ELF-1 (cell line): ENCODE data around the gene ANKRD17.
"Not testable (repeated sequence)": the region's sequence is repeated elsewhere in the genome, so short reads cannot be mapped to it uniquely, and the experiment has no call there.

Experiments used
- DNase-seq: peaks from one replicate; pipeline ENCODE4 v3.0.0-alpha.2; 2016; ENCODE audit warnings: low read depth, low spot score

The ANKRD17 gene

DNA sequence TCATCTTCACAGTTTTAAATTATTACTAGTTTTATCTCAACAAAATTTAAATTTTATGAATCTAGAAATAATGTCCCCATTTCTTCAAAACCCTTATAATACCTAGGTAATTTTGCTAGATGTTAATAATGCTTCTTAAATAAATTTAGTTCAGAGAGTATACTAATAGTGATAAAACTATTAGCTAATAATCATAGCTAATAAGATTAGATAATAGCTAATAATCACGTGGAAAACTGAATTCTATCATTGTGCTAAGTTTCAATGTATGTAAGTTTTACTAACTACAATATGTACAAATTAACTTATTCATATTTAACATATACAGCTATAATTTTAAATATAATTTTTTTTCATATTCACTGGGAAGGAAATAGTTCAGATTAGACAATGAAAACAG lies 10.2 kb downstream of the ANKRD17 start:
- no peak for DNase-seq

DNA sequence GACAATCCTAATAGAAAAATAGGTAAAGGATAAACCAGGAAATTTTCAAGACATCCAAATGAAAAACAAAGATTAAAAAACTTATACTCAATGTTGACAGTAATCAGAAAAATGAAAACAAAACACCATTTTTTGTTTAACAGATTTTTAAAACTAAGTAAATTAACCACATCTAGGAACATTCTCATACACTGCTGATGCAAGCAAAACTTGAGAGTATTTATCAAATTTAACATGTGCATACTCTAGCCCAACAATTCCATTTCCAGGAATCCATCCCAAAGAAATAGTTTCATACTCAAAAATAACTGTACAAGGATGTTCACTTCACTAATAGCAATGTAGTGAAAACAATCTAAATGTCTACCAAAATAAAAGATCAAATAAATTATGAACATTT lies 11.5 kb downstream of the ANKRD17 start:
- no peak for DNase-seq

DNA sequence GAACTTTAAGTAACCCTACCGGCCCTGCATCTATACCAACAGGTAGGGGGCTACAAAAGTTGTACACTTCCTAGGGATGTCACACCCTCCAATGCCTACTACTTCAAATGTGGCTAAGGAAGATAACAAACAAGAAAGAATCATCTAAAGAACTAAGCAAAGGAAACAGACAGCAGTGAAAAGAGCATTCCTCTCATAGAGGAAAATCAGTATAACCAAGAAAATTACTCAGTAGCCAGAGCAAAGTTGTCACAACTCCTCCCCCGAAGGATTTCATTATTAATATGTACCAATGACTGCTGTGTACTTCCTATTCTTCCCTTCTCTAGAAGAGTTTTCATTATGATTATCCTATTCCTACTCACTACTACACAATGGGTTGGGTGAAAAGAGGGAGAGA lies 12.6 kb downstream of the ANKRD17 start:
- no peak for DNase-seq

DNA sequence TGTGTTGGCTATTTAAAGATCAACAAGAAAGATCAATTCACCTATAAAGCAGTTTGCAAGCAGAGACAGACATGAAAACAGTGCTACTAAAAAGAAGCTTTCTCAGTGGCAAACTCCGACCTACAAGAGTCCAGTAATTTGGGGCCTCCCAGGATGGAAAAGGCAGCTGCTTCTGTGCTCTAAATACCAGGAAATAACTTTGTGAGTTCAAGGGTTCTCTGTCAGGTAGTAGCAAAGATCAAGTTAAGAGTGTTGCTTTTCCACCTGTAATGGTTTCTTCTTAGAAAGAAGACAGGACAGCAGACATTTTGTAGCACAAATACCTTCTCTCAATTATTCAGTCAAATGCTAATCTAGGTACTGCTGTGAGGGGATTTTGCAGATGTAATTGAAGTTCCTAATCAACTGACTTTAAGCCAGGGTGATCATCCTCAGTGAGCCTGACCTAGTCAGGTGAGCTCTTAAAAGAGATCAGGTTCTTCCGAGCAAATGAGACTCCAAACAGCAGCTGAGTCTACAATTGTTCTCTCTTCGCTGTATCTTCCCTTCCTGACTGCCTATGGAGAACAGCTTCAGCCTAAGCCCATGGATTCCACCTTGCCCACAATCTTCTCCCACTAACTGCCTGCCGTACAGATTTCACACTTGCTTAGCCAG lies 13.5 kb downstream of the ANKRD17 start:
- DNase-seq, result no peak

DNA sequence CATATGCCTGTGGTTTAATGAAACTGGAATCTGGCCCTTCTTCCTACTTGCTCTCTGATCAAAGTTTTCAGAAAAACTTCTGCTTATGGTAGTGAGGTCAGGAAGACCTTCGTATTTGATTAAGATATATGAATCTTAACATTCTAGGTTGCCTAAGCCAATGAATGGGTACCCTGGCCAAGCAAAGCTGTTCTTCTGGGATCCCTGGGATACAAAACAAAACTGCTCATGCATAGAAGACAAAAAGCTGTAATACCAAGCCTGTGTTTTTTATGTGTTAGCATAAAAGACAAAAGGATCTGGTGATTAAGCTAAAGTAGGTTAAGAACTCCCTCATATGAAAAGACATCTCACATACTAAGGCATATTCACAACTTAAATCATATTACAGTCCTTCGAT lies 21.6 kb downstream of the ANKRD17 start:
- DNase-seq, result no peak

DNA sequence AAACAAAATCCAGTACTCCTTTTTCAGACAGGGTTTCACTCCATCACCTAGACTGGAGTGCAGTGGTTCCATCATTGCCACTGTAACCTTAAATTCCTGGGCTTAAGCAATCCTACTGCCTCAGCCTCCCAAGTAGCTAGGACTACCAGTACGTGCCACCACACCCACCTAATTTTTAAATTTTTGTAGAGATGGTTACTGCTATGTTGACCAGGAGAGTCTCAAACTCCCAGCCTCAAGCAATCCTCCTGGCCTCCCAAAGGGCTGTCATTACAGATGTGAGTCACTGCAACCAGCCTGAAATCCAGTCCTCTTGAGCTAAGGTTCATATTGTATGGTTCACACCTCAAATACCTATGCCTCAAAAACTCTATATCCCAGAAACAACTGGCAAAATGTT lies 22.4 kb downstream of the ANKRD17 start:
- no peak for DNase-seq

DNA sequence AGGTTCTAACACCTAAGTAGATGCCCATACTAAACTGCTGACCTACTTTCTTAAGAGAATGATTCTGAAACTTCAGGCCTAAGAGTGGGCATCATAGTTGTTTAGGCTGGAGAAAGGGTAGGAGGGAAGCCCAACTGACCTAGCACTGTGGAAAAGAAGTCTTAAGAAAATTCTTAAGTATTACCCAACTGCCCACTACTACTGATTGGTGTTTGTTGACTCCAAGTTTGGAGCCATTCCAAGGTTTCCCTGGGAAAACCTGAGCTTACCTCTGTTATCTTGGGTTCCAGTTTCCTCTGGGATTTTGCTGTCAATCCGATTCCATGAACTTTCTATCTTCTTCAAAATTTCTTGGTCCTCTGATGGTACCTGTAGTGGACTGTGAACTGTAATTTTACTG lies 23.9 kb downstream of the ANKRD17 start:
- DNase-seq, result no peak

DNA sequence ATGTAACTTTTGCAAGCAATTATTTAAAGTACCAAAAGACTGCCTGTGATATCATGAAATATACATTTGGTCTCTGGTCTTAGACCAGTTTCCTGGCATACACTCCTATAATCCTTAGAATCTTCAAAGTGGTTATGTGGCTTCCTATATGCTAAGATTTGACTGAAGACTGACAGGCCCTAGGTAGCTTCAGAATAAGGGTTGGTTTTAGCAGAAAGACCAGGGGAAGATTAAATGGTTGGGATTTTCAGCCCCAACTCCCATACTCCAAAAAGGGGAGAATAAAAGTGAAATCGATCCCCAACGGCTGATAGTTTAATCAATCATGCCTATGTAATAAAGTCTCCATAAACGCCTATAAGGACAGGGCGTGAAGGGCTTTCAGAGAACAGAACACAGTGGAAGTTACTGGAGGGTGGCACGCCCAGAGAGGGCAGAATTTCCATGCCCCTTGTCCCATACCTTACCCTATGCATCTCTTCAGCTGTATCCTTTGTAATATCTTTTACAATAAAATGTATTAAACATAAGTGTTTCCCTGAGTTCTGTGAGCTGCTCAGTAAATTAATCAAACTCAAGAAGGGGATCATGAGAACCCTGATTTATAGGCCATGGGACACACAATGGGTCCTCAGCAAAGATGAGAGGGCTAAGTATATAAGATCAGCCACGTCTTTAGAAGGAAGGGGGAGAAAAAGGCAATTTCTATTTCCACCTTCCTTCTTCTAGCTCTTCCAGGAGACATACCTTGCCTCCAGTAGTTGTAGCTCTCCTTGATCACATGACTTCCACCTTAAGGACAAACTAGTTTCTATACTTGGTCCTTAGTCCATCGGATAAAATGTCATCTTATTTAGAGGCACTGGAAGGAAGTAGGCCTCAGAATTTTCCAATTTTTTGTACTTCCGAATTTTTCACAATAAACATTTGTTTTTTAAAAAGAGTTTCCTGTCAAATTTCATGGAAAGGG lies 26.8 kb downstream of the ANKRD17 start:
- DNase-seq, result no peak

DNA sequence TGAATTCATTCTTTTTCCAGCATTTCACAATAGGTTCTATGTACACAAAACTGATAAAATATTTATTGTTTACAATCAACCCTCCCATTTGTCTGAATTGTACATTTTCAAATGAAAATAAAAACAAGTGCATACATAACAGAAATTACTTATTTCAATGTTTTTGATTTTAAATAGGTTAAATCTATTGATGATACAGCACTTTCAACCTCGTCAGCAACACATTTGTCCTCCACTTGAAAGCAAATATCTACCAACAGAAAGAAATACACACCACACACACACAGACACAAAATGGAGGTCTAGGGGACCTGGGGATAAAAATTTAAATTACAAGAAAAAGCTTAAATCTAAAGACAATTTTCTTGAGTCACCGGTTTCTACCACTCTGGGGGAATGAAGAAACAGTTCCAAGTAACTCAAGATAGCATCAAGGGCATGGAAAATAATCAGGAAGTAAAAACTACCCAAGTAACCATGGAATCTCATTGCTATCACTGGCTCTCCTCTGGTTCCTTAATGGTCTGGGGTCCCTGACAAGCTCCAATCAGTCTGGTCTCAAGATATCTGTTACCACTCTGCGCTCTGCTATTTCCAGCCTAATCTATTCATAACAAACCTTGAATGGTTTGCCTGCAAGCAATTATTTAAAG lies 27.6 kb downstream of the ANKRD17 start:
- DNase-seq, result no peak

DNA sequence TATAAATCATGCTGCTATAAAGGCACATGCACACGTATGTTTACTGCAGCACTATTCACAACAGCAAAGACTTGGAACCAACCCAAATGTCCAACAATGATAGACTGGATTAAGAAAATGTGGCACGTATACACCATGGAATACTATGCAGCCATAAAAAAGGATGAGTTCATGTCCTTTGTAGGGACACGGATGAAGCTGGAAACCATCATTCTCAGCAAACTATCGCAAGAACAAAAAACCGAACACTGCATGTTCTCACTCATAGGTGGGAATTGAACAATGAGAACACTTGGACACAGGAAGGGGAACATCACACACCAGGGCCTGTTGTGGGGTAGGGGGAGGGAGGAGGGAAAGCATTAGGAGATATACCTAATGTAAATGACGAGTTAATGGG lies 29.8 kb downstream of the ANKRD17 start:
- DNase-seq, result not testable (repeated sequence)

DNA sequence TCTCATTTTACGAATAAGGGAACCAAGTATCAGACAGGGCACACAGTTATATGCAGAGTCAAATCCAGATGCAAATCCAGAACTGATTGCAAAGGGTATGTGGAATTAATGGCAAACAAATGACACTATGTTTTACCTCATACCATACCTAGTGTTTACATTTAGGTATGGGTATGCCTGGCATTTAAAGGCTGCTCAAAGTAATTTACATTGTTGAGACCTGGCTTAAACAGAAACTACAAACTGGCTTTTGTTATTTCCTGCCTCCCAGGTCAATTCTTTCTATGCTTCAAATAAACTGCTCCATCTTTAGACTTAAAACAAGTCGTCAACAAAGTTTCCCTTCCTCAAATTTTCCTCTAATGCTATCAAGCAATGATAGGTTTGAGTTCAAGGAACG lies 33.7 kb downstream of the ANKRD17 start:
- DNase-seq, result no peak

DNA sequence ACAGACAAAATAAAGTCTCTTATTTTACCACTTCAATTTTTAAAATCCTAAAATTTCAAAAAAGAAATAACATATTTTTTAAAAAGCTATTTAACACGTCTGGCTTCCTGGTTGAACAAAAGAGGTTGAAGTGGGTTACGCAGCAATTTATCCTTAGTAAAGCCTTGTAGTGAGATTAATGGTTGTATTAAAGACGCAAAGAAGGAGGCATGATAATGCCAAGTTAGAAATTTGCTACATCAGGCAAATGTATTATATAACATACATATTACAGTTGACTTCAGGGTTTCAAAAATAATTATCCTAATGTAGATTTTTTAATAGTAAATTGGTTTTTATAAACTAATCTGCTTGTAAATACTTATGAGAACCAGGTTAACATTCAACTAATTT lies 35.3 kb downstream of the ANKRD17 start:
- no peak for DNase-seq

DNA sequence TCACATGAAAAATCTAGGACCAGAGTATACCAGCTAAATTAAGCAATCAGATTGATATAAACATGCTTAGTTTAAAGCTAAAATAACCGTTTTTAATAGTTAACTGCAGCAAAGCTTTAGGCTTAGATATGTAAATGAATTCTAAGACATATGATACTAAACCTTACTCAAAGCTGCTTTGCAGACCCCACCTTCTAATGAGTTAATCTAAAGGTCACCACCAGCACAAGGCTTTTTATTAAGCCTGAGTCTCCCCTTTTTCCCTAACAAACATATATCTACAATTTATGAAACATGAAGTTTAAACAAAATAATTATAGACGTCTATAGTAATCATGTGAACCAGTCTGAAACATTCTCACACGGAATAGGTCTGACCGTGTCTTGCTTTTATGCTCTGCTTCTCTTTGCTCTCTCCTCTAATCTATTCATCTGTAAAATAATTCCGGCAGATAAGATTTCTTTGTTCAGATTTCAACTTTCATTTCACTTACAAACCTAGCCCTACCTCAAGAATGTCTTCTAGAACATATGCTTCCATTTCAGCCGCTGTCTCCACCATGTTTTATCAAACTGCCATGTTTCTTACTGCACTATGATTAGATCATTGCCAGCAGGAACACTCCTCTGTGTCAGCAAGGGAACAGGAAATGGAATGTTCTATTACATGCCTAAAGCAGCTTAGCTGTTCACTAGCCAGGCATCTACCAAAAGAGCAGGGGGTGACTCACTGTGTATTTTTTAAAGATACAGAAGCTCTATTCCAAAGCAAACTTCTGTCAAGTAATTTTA lies 35.9 kb downstream of the ANKRD17 start:
- DNase-seq, result peak; percentile 50

DNA sequence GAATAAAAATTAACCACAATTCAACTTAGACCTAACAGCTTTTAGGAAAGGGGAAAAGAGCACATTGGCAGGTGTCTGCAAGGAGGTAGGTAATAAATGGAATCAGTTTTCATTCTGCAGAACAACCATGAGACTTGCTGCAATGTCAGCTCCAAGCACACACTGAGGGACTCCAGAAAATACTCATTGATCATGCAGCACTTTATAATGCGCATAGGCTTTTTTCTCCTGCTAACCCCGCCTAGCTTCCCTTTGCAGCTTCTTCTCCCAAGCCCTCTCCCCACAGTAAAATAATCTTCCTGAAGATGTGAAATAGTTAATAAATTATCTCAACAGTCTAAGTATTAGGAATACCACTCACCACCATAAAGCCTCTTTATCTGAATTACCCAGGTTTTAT lies 36.9 kb downstream of the ANKRD17 start:
- DNase-seq, result no peak

DNA sequence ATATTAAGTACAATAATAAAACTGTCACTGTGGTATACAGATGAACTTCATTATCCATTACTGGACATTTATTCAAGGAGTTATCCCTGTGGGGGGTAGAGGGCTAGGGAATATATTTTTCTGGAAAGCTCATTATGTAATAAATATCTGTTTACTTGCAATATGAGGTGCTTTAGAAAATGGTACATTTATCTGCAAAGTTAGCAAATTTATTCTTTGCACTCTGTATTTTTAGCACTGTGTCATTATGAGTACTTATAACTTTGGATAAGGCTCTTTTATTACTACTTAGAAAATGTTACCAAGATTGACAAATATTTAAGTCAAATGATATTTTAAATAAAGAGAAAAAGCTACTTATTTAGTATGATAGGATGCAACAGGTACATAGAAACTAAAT lies 37.8 kb downstream of the ANKRD17 start:
- no peak for DNase-seq

DNA sequence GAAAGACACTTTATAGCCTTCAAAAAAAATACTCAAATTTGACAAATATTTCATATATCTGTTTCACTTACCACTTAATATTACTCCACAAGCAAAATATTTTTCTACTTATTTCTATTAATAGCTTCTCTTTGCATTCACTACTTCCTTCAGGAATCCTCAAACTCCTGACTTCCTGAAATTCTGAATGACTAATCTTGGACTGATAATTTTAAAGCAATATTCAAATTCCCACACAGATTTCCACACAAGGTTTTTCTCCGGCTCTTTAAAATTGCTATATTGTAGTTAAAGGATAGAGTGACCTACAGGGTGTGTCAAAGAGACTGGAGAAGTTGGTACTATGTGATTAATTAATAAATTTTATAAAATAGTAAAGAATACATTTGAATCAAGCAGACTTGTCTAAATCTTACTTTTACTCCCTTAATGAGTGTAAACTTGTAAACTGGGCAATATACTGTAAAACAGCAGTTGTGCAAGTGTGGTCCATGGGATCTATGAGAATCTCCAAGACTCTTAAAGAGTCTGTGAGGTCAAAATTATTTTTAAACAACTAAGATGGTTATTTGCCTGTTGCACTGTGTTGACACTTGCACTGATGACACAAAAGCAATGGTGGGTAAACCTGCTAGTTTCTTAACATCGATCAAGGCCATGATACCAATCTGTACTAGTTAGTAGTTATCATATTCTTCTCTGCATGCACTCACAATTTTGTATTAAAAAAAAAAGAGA lies 44.5 kb downstream of the ANKRD17 start:
- no peak for DNase-seq

DNA sequence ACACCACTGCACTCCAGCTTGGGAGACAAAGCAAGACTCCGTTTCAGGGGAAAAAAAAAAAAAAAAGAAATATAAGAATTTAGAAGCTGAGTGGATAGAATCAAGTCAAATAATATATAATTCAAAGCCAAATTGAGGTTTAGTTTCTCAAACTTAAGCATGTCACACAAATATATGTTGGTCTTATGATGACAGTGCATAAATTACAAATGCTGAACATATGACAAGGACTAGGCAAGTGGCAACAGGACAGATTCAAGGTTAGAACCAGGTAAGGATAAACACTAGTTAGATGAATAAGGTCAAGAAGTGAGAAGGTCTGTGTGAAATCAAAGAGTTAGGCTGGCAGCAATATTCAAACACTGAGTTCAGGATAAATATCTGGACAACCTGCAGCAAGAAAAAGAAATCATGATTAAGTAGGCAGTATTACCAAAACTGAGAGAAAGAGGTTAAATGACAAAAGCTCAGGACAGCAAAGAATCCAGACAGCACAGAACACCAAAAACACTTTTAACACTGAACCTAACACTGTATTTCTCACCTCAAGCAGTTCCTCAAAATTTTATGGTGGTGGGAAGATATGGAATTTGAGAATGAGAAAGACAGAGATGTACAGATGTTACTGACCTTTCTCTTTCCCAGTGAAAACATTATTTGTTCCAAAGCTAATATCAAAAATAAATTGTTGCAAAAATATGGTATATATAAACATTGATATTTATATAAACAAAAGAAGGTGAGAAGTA lies 45.4 kb downstream of the ANKRD17 start:
- DNase-seq, result no peak

DNA sequence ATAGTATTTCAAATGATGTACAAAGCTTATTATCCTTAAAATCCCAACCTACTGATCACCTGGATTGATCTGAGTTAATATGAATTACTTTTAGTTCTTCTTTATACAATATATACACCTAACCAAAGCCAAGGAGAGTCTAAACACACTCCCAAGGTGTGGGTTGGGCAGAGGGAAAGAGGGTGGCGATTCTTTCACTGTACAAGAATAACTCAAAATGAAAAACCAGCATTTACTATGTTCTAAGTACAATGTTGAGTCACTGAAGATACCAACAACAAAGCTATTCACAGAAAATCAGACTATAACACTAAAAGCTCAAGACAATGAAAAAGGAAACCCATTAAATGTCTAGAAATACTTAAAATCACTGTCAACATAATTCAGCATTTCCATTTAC lies 46.6 kb downstream of the ANKRD17 start:
- no peak for DNase-seq

DNA sequence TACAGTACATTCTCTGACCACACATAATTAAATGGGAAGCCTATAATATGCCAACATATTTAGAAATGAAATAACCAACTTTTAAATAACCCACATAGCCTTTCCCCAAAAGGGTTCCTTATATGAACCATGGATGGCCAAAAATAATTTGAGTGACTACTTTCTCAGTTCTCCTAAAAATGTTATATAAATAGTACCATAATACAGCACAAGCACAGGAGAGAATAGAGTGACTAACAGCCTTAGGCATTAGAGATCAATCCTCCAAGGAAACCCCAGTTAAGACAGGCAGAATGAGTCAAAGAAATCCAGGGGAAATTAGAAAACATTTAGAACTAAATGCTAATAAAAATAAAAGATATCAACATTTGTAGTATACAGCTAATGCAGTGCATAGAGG lies 50.2 kb downstream of the ANKRD17 start:
- no peak for DNase-seq

DNA sequence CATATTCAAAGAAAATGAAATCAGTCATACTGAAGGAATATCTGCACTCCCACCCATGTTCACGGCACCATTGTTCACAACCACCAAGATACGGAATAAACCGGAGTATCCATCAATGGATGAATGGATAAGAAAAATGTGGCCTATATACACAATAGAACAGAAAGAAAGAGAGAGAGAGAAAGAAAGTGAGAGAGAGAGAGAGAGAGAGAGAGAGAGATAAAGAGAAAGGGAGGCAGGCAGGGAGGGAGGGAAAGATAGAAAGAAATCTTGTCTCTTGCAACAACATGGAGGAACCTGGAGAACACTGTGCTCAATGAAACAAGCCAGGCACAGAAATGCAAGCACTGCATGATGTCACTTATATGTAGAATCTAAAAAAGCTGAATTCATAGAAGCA lies 52.4 kb downstream of the ANKRD17 start:
- DNase-seq, result no peak
